Dedifferentiated amniotic fluid mesenchymal stem cell (primary cell): ENCODE measurements around the gene TXLNB.
"Not testable (repeated sequence)": the region's sequence is repeated elsewhere in the genome, so short reads cannot be mapped to it uniquely, and the experiment has no call there.

ENCODE experiments used
- DNase-seq: peaks from one replicate; pipeline ENCODE4 v3.0.0-alpha.2; 2016; ENCODE audit errors: extremely low spot score

The TXLNB gene

DNA sequence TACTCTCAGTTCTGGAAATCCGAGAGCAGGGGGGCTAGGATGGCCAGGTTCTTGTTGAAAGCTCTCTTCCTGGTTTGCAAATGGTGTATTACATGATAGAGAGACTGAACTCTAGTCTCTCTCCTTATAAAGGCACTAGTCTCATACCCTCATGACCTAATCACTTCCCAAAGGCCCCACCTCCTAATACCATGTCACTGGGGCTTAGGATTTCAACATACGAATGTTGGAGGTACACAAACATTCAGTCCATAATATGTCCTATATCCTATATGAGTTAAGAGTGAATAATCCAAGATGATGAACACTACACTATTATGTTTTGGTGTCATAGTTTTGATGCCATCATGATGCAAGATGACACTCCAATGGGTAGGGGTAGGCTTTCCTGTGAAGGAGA, 20.0 kb upstream of the TXLNB start:
- no peak for DNase-seq

DNA sequence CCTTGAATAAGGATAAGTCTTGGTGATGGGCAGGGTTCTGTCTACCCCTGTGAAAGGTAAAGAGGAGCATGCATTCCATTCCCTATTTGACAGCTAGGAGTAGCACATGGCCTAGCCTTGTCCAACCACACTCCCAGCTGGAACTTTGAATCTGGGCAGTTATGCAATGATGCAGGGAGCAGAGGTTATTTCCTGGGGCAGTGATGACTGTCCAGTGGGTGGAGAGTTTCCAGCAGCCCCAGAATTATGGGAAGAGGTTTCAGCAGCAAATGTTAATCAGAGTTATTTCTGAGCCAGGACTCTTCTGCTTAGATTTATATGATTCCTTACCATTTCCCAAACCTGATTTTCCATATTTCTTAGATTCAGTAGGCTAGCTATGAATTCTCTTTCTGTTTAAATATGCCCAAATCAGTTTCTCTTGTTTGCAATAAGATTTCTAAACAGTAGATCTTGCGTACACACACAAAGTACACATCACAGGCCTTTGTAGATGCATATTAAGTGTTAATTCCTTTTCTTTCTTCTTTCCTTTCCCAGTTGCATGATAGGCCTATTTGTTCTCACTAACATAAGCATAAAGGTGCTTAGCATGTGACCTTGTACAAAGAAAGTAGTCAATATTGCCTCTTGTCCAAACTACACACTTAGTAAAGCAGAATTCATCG, 17.3 kb upstream of the TXLNB start:
- no peak for DNase-seq

DNA sequence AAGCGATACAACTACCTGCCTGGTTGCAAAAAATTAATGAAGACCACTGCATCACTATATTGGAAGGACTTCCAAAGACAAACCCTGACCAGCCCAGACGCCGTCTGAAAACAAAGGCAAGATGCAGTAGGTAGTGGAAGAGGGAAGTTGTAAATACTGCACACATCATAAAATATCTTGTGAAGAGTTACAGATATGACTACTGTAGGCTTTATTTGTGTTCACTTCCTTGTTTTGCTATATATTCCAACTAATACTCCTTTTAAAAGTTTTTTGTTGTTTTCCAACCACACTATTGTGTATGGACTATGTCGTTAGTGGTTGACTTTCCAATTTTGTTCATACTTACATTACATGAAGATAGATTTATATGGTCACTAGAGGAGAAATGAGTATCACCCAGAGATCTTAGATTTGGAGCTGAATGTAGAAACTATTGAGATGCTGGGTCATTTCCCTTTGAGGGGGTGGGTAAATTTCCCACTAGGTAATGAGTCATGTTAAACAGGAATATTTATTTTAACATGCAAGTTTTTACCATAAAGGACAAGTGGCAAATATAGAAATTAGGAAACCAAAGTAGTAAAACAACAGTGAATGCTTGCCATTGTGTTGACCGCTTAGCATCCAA, 16.6 kb upstream of the TXLNB start:
- DNase-seq, result no peak

DNA sequence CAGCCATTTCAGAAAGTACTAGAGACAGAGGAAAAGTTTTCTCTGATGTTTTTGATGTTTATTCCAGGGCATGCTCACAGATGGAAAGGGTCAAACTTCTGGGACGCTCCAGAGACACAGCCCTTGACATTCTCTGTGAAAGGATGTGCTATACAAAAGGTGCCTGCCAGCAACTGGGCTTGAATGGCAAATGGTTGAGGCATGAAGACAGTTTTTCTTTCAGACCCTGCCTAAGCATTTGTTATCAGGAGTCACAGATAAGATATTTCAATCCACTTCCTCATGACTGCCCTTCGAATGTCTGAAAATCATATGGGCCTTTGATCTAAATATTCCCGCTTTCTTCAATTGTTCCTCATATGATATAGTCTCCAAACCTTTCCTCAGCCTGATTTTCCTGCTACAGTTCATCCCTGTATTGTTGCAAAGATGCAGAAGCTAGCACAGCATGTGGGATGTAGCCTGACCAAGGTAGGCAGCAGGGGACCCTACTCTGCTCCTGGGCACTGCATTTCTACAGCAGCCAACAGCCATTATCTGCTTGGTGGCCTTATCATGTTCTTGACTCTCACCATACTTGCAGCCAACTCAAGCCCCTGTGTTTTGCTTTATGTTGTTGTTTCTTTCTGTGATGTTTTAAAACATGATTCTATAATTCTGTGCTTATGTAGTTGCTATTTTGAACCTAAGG, 14.6 kb upstream of the TXLNB start:
- DNase-seq, result no peak

DNA sequence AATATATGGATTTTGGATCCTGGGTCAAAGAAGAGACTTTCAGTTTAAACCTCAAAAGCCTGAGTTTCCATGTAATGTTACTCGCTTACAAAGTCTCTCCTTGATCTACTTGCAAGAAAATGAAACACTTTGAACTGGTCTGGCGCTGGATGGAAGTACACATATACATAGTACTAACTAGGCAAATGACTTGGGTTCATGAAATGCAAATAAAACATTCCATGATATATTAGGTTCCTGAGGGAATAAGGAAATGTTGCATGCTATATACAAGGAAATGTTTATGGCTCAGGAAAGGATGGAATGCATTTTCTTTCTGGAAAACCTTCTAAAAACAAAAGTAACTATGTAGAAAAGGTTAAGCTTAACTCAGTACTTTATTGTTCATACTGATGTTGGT, 11.4 kb upstream of the TXLNB start:
- DNase-seq, result no peak

DNA sequence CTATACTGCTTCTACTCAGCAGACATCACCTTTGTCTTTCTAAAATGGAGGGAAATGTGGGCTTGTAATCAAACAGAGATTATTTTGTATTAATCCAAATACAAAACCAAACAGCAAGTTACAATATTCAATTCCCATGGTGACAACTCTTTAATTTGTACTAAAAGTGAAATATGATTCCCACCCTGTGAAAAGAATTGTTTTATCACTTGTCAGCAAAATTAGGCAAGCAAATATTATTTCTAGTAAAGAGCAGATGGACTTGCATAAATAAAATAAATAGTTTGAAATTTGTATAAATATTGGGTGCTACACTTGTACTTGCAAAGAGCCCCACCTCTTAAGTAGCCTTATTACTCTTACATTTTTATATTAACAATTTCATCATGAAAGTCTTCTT, 6.1 kb upstream of the TXLNB start:
- DNase-seq, result no peak

DNA sequence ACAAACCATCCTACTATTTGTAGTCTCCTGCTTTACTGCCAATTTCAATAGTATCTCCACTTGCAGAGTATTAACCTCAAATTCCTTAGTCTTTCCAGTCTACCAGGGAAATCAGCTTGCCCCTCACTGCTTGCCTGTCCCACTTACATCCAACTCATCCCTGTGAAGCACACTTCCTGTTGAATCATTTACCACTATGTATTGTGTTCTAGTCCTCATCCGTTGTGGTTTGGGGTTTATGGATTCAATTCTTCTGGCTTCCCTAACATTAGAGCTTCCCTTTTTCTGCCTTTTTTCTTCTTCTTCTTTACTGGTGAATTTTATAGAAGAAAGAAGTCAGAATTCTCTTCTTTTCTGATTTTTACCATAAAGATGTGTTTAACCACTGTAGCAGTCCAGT, 5.1 kb upstream of the TXLNB start:
- DNase-seq, result no peak

DNA sequence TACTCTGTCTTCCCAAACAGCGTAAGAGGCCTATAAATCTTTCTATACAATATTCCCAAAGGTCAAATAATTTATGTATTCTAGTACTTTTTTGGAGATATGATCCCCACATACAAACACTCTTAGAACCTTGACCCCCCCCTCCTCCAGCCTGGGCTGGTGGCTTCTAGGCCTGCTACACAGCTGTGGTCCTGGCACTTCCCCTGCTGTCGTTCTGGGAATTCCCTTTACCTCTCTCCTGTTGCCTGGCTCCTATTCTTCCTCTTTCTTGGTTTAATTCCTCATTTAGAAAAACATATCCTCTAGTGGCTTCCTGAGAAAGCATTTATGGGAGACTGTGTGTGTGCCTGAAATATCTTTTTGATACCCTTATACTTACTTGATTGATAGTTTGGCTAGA, 4.1 kb upstream of the TXLNB start:
- no peak for DNase-seq

DNA sequence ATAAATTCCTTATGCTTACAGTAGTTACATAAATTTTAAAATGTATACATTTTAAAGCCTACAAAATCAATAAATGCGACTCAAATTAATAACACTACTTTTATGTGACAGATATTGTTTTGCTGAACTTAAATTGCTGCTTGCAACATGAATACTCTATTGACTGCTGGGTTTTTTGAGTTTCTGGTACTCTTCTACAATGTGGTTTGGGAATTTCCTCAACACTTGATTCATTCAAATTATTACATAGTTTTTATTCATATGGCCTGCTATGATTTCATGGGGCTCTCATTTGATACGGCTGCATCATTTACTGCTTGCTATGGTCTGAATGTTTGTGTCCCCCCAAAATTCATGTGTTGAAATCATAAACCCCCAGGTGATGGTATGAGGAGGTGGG, 2.3 kb upstream of the TXLNB start:
- no peak for DNase-seq

DNA sequence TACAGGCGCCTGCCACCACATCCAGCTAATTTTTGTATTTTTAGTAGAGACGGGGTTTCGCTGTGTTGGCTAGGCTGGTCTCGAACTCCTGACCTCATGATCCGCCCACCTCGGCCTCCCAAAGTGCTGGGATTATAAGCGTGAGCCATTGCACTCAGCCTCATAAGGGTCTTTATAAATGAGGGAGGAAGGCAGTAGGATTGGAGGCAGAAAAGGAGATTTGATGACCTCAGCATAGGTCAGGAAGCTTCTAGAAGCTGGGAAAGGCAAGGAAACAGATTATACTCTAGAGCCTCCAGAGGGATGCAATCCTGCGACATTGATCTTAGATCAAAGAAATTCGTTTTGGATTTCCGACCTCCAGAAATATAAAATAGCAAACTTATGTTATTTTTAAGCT, 1.4 kb upstream of the TXLNB start:
- DNase-seq, result not testable (repeated sequence)

DNA sequence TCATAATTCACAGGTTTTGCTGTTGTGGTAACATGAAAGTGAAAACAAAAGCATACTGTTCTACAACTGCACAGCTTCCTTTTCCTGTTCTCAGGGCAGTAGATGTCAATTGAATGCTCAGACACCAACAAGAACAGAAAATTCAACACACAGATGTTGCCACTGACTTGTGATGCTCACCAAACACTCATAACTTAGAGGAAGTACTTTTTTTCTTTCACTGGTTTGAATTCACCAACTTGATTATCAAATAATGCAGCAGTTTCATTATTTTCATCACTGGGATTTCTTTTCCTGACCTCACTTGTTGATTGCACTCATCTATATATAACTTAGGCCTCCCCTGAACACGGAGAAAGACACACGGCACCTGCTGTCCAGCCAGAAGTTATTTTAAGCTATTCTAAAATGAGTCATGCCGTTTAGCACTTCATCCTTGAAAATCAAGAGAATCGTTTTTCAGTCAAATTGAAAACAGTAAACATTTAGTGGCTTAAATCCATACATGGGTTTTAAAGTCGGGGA, 949 bp downstream of the TXLNB start:
- peak; percentile 23 for DNase-seq

DNA sequence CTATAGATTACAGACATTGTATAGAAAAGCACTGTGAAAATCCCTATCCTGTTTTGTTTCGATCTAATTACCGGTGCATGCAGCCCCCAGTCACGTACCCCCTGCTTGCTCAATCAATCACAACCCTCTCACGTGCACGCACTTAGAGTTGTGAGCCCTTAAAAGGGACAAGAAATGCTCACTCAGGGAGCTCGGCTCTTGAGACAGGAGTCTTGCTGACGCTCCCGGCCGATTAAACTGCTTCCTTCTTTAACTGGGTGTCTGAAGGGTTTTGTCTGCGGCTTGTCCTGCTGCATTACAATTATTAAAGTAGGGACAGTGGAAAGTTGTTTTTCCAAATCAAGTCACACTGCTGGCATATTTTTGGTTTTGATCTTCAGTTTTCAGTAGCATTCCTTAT, 2.6 kb downstream of the TXLNB start:
- DNase-seq, result no peak

DNA sequence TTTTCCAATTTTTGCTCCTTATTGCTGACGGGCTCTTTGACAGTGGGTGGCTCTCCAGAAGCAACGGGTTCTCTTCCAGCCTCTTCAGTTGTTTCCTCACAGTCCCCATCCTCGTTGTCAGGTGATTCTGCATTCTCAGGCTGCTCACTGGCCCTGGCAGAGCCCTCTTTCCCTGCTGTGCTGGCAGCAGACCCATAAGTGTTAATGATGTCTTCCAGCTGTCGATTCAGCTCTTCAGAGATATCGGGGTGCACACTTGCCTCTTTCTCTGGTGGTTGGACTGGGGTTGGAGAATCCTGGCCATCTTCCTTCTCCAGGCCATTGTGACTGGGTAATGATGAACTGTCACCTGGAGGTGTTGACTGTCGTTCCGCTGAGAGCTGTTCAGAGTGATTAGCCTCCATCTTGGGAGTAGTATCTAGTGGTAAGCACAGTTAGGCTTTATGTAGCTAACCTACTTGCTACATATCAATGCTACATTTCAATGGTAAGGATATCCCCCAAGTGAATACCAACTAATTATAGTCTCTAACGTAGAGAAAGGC, 3.2 kb downstream of the TXLNB start:
- DNase-seq, result no peak

DNA sequence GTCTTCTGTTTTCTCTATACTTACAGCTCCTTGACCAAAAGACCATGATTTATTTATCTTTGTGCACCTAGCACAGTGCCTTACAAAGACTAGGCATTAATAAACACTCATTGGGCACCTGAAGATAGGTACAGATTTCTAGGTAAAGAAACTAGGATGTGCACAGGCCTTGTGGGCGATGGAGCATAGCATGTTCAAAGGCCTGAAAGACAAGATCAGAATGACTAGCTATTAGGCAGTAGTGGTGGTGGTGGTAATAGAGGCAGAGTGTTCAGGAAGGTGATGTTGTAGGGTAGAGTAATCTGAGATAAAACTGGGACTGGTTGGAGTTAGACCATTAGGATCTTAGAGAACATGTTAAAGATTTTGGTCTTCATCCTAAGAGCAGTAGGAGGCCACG, 3.9 kb downstream of the TXLNB start:
- DNase-seq, result no peak

DNA sequence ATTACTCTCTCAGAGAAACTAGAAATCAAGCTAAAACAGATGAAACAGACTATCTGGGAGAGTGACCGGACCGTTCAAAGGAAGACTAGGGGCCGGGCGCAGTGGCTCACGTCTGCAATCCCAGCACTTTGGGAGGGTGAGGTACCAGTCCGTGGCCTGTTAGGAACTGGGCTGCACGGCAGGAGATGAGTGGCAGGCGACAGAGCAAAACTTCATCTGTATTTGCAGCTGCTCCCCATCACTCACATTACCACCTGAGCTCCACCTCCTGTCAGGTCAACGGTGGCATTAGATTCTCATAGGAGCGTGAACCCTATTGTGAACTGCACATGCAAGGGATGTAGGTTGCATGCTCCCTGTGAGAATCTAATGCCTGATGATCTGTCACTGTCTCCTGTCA, 5.4 kb downstream of the TXLNB start:
- not testable (repeated sequence) for DNase-seq

DNA sequence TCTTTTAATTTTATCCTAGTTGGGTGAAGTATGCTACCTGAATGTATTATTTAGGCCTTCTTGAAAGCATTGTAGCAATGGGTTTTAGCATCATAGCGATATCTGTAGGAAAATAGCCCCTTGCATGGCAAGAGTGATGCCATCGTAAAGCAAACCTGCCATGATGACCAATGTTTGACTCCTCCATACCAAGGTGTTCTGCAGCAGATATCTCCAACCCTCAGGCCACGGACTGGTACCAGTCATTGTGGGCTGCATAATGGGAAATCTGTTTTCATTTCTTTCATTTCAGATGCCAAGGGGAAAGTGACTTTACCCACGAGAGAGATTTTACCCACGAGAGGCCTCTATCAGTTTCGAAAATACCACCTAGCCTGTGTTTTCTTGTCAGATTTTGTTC, 6.2 kb downstream of the TXLNB start:
- no peak for DNase-seq

DNA sequence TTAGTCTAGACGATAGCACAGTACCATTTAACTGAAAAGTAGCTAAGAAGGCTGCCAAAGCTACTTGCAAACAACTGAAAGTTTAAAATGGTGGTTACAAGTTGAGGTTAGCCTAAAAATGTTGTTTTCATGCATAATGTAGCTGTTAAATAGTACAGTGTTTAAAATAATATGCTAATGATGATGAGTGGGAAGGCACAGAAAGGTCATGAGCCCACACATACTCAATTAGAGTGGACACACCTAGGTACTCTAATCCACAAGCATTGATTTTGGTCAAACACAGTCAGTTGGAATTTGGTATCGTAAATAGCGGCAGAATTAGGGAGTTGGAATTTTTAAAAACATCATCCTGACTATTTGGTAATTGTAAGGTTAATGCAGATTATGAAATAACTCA, 7.0 kb downstream of the TXLNB start:
- no peak for DNase-seq

DNA sequence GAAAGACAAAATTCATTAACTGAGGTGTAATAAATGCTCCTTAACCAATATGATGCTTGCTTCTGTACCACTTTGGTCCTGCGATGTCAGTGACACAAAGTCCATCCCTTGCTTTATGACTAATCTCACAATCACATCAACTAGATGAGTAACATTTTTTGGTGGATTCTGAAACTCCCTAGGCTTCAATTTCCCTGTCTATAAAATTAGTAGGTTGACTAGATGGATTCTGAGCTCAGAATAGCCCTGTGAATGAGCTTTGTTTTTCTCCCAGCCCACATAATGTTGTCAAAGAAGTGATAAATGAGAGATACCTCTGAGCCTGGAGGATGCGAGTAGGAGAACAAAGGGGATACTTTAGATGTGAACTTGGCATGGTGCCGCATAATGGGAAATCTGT, 9.1 kb downstream of the TXLNB start:
- DNase-seq, result no peak

DNA sequence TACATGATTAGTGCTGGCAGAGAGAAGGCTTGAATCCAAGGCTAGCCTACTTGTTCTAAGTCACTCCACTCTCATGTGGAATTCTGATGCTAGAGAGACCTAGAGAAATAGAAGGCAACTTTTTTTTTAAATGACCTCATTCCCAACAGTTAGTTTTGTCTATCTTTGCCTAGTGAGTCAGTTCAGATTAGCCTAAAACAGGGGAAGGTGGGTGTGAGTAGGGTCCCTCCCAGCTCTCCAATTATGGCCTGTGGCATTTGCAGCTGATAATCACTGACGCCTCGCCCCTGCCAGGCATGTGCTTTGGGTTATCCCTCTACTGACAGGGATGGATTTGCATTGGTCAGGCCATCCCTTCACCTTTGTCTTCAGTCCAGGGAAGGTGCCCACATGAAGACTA, 13.6 kb downstream of the TXLNB start:
- DNase-seq, result no peak

DNA sequence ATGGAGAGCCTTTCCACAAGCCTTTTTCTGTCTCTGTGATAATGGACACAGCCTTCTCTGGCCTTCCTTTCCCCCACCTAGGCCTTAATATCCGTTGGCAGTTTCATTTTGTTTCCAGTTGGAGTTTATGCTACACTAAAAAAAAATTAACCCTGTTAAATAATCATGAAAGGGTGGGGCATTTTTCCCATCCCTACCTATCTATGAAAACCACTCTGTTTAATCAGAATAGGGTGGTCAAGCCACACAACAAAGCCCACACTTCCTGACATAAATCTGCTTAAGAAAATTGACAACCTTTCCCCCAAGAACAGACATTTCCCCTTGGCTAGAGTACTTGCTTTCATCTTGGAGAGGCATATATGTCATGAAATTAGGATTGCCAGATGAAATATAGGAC, 14.2 kb downstream of the TXLNB start:
- no peak for DNase-seq

DNA sequence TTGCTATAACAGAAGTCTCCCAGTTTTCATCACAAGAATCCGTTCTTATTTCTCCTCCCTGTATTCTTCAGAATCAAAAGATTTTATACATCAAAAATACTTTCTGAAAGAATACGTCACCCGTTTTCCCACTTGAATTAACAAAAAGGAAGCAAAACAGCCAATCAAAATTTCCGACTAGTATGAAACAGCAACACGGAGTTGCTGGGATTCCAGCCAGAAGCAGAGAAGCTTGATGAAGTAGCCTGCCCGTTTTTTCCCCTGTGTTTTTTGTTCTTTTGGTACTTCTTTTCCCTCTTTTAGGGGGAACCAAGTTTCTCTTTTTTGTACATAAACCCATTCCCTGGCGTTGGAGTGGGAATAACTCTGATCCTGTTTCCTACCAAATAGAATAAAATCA, 14.6 kb downstream of the TXLNB start:
- no peak for DNase-seq

DNA sequence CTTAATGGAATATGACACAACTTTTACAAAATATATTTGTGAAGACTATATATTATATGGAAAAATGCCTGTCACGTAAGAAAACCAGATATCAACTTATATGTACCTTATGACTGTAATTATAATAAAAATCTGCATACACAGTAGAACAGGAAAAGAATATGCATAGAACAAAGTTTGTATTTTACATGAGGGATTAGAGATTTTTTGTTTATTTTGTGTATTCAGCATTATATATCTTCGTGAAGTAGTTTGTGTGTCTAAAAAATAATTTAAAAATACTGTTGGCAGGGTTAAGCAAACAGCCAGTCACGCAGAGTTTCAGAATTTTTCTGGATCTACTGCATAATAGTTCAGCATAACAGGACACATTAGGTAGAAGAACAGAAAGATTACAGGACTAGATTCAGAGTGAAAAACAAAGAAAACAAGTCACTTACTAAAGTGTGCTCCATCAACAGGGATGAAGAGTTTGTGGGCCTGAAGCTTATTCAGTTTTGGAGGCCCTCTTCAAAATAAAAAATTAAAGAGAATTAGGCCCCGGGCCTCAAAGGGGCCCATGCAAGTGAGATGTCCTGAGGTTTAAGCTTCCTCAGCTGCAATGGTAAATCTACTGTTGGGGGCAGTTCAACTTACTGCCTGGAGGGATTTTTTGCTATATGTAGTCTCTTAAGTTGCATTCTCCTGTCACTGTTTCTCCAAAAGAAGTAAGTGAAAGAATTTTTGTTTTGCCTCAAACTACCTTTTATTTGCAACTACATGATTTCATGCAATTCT, 16.3 kb downstream of the TXLNB start:
- DNase-seq, result no peak
